Cardiac muscle cell (in vitro differentiated cells and primary cell): Measurements from ENCODE around the gene PLEKHO1. TPM values are rescaled to one million over a fixed set of nuclear protein-coding genes. Genes with fewer than 3 reads are reported as not detected.
"Not testable (repeated sequence)": the region's sequence is repeated elsewhere in the genome, so short reads cannot be mapped to it uniquely, and the experiment has no call there.

ENCODE experiments used
- DNase-seq, 2 donors: peaks; one replicate each; pipeline versions ENCODE4 v3.0.0 to v3.0.0-alpha.2; 2010 to 2017; ENCODE audit warnings: low read depth in 1 of 2, low spot score in 1 of 2
- H3K27ac ChIP-seq: fragments of 200-600 bp; sonication (generic); 2 replicates; pipeline ENCODE4 v1.5.1; 2016
- H3K27me3 ChIP-seq: fragments of 200-600 bp; sonication (generic); 2 replicates; pipeline ENCODE4 v1.6.0; 2016; ENCODE audit warnings: control low read depth
- H3K36me3 ChIP-seq: fragments of 200-600 bp; sonication (generic); 2 replicates; pipeline ENCODE4 v1.5.1; 2016; ENCODE audit warnings: control low read depth
- H3K4me1 ChIP-seq: fragments of 200-600 bp; sonication (generic); 2 replicates; pipeline ENCODE4 v1.8.1; 2017; ENCODE audit warnings: low read depth, mild to moderate bottlenecking, mixed run types
- H3K4me3 ChIP-seq: fragments of 200-600 bp; sonication (generic); 2 replicates; pipeline ENCODE4 v1.5.1; 2016; ENCODE audit warnings: mild to moderate bottlenecking
- H3K9me3 ChIP-seq: fragments of 200-600 bp; sonication (generic); 2 replicates; pipeline ENCODE4 v1.5.1; 2017; ENCODE audit warnings: low read depth, mild to moderate bottlenecking, control low read depth
- CTCF ChIP-seq: IDR thresholded peaks from 2 replicates; pipeline ENCODE4 v1.5.1; 2012; ENCODE audit warnings: low read depth, mild to moderate bottlenecking, low read length
- polyA plus RNA-seq: library from polyadenylated mRNA; unstranded; fragments of >200 nt; fragmentation: Nextera tagmentation; extraction: Ambion mirVana; gene quantifications from 2 replicates; pipeline ENCODE4 v1.2.1, GENCODE V29; 2016
- total RNA-seq: library from RNA; depleted of rRNA; stranded (reverse); fragments of >200 nt; gene quantifications from 2 replicates; pipeline ENCODE4 v1.2.3, GENCODE V29; 2016

The PLEKHO1 gene
- total and polyA plus RNA-seq, 2 experiments from 2014 or later = 94.1 to 149 TPM

- no peaks in the 10 kb centered on the region for H3K36me3 ChIP-seq
- H3K4me1 ChIP-seq = peaks cover 45% of the 10 kb centered on the region
- no peaks in the 10 kb centered on the region for H3K27me3 ChIP-seq
- no peaks in the 10 kb centered on the region for H3K9me3 ChIP-seq
- DNase-seq = no peak
- no peak overlapping the region for H3K27ac ChIP-seq
- H3K4me3 ChIP-seq = no peak overlapping the region
- no peak for TF ChIP-seq CTCF
Observed at GRCh38 chr1:150141452-150141851, 8.3 kb upstream of the PLEKHO1 start.

- Histone ChIP-seq H3K27ac (peak overlapping the region; percentile 26), H3K4me1 (peaks cover 50% of the 10 kb centered on the region), H3K4me3 (no peak overlapping the region), H3K9me3 (no peaks in the 10 kb centered on the region), H3K36me3 (no peaks in the 10 kb centered on the region), H3K27me3 (no peaks in the 10 kb centered on the region)
- TF ChIP-seq CTCF = no peak
- DNase-seq = no peak
Observed at GRCh38 chr1:150142083-150142482, 7.6 kb upstream of the PLEKHO1 start.

DNA sequence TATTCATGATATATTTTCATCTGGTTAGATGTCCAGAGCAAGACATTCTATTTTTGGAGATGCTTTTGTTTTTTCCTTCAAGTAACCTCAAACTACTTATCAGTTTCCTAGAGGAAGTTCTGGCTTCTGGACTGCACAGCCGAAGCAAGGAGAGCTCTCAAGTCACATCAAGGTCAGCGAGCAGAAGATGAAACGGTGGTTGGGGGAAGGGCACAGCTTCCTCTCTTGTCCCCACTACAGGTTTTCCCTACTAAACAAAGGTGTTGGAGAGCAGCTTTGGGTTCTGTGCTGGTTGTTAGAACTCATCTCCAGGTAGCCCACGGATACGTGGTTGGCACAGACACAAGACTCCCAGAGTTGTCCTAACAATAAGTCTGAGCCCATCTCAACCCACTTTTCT lies 5.1 kb upstream of the PLEKHO1 start:
- peak overlapping the region; percentile 61 for H3K27ac ChIP-seq
- DNase-seq = peak in 1 of 2 donors; percentile 29
- no peaks in the 10 kb centered on the region for H3K9me3 ChIP-seq
- no peak overlapping the region for H3K4me3 ChIP-seq
- no peaks in the 10 kb centered on the region for H3K36me3 ChIP-seq
- no peaks in the 10 kb centered on the region for H3K27me3 ChIP-seq
- no peak for TF ChIP-seq CTCF
- peaks cover 58% of the 10 kb centered on the region for H3K4me1 ChIP-seq

GRCh38 chr1:150146016-150146415 lies 3.7 kb upstream of the PLEKHO1 start:
- not testable (repeated sequence) for H3K9me3 ChIP-seq, H3K4me3 ChIP-seq, DNase-seq, H3K27me3 ChIP-seq, H3K36me3 ChIP-seq
- peak overlapping the region; percentile 98 for H3K27ac ChIP-seq
- peaks cover 52% of the 10 kb centered on the region for H3K4me1 ChIP-seq

DNA sequence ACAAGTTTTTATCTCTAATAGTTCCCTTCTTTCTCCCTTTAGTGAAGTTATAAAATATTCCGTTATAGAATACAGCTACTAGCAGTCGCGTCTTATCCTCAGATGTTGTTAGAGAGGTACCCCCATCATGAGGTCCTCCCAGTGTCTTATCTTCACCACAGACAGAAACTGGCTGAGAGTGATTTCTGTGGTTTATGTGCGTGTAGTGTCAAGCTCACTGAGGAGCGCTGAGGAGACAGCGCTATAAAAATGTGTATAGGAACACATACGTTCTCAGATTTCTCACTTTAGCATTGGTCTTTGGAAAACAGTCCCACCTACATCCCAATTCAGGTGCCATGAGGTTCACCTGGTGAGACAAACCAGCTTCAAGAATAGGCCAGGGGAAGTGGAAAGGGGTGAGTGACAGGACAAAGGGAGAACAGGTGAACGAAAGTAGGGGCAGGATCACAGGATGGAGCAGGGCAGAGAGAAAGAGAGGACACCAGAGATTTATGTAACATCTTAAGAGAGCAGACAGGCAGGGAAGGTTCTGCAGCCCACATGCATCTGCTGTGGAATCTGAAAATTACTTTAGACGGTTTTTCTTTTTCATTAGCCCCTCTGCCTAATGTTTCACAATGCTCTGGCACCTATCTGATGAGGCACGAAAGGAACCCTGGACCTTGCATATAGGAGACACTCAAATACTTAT lies 2.7 kb upstream of the PLEKHO1 start:
- Histone ChIP-seq H3K4me3 (no peak overlapping the region), H3K27ac (peak overlapping the region; percentile 98), H3K9me3 (no peaks in the 10 kb centered on the region), H3K4me1 (peaks cover 51% of the 10 kb centered on the region), H3K36me3 (no peaks in the 10 kb centered on the region), H3K27me3 (no peaks in the 10 kb centered on the region)
- TF ChIP-seq CTCF = no peak
- DNase-seq = peak in 1 of 2 donors; percentile 36

- peak in 1 of 2 donors; percentile 36 for DNase-seq
- H3K27ac ChIP-seq = peak overlapping the region; percentile 98
Observed at GRCh38 chr1:150148837-150149270, 862 bp upstream of the PLEKHO1 start.

More at GRCh38 chr1:150148837-150149270, 862 bp upstream of the PLEKHO1 start:
- Histone ChIP-seq H3K27me3 (no peaks in the 10 kb centered on the region), H3K4me3 (peak overlapping the region; percentile 100), H3K9me3 (no peaks in the 10 kb centered on the region), H3K4me1 (peaks cover 49% of the 10 kb centered on the region), H3K36me3 (peaks cover 7% of the 10 kb centered on the region)
- TF ChIP-seq CTCF = no peak
